Mammary epithelial cell (primary cell): ENCODE data around the gene DAAM2.

Source experiments
- CTCF ChIP-seq, 2 donors: IDR thresholded peaks in 1 of 2; conservative IDR thresholded peaks in 1 of 2; 2 replicates each; pipeline ENCODE4 v1.5.1; 2011 to 2012; ENCODE audit warnings: inconsistent platforms in 2 of 2, low read length in 2 of 2, mild to moderate bottlenecking in 2 of 2, control low read depth in 1 of 2, low read depth in 1 of 2; ENCODE audit not compliant: insufficient read depth in 1 of 2; ENCODE audit errors: extremely low read depth in 1 of 2
- EZH2 ChIP-seq: IDR thresholded peaks from 2 replicates; pipeline ENCODE4 v1.6.1; 2012; ENCODE audit warnings: low read length, inconsistent platforms, borderline replicate concordance

- TF ChIP-seq CTCF (conservative IDR thresholded peaks at IDR 0.05 in 1 of 2, IDR thresholded peaks at IDR 0.05 in 1 of 2; ENCODE audit: extremely low read depth in 1 of 2, insufficient read depth in 1 of 2, low read depth in 1 of 2, low read length in 2 of 2), result no peak
- TF ChIP-seq EZH2, result no peak
Measured at GRCh38 chr6:39816747-39817146, 24.6 kb downstream of the DAAM2 start.
